SK-N-SH treated with all-trans-retinoic acid at 6 μM for 48 hours (cell line): ENCODE measurements around the gene PDLIM7.

Experiments used
- ATAC-seq: fragments of 200-7000 bp; cut with Tn5 transposase; 3 replicates; pipeline ENCODE4 v1.9.1; 2020; ENCODE audit warnings: mild to moderate bottlenecking, moderate library complexity
- ARNTL ChIP-seq: fragments of 450-650 bp; formaldehyde crosslinking; IDR thresholded peaks from 2 replicates; pipeline ENCODE4 v1.5.0; 2020; ENCODE audit warnings: low read depth, mild to moderate bottlenecking, moderate library complexity, borderline replicate concordance
- CREB5 ChIP-seq: fragments of 250-450 bp; sonication (Bioruptor Pico); IDR thresholded peaks from 2 replicates; pipeline ENCODE4 v1.5.1; 2020; ENCODE audit warnings: low read depth, mild to moderate bottlenecking, moderate library complexity
- CSDC2 ChIP-seq: fragments of 250-450 bp; sonication (Bioruptor Pico); IDR thresholded peaks from 2 replicates; pipeline ENCODE4 v1.5.0; 2020; ENCODE audit warnings: mild to moderate bottlenecking, moderate library complexity
- CSRNP3 ChIP-seq: fragments of 250-450 bp; sonication (Bioruptor Pico); IDR thresholded peaks from 2 replicates; pipeline ENCODE4 v1.5.1; 2021; ENCODE audit warnings: mild to moderate bottlenecking, moderate library complexity
- ESRRG ChIP-seq: fragments of 250-450 bp; sonication (Bioruptor Pico); IDR thresholded peaks from 2 replicates; pipeline ENCODE4 v1.6.1; 2021; ENCODE audit warnings: mild to moderate bottlenecking
- GLIS3 ChIP-seq: fragments of 250-450 bp; sonication (Bioruptor Pico); IDR thresholded peaks from 2 replicates; pipeline ENCODE4 v1.5.0; 2020; ENCODE audit warnings: mild to moderate bottlenecking, moderate library complexity
- PATZ1 ChIP-seq: fragments of 250-450 bp; sonication (Bioruptor Pico); IDR thresholded peaks from 2 replicates; pipeline ENCODE4 v1.8.0; 2020; ENCODE audit warnings: mild to moderate bottlenecking, moderate library complexity, borderline replicate concordance
- PPARA ChIP-seq: fragments of 250-450 bp; sonication (Bioruptor Pico); IDR thresholded peaks from 2 replicates; pipeline ENCODE4 v1.5.0; 2020; ENCODE audit warnings: mild to moderate bottlenecking, borderline replicate concordance
- RARB ChIP-seq: fragments of 250-450 bp; sonication (Bioruptor Pico); IDR thresholded peaks from 2 replicates; pipeline ENCODE4 v1.8.0; 2021; ENCODE audit warnings: mild to moderate bottlenecking, moderate library complexity
- SNAI2 ChIP-seq: fragments of 250-450 bp; sonication (Bioruptor Pico); IDR thresholded peaks from 2 replicates; pipeline ENCODE4 v1.5.0; 2020; ENCODE audit warnings: mild to moderate bottlenecking, moderate library complexity
- TCF4 ChIP-seq: fragments of 250-450 bp; sonication (Bioruptor Pico); IDR thresholded peaks from 2 replicates; pipeline ENCODE4 v1.8.0; 2021; ENCODE audit warnings: mild to moderate bottlenecking, moderate library complexity, borderline replicate concordance
- TOX ChIP-seq: fragments of 250-450 bp; sonication (Bioruptor Pico); IDR thresholded peaks from 2 replicates; pipeline ENCODE4 v1.8.0; 2021; ENCODE audit warnings: mild to moderate bottlenecking, moderate library complexity, borderline replicate concordance
- TSHZ2 ChIP-seq: fragments of 250-450 bp; sonication (Bioruptor Pico); IDR thresholded peaks from 2 replicates; pipeline ENCODE4 v1.5.0; 2020; ENCODE audit warnings: mild to moderate bottlenecking, moderate library complexity
- ZFP30 ChIP-seq: fragments of 450-650 bp; formaldehyde crosslinking; IDR thresholded peaks from 2 replicates; pipeline ENCODE4 v1.5.0; 2022; ENCODE audit warnings: mild to moderate bottlenecking, moderate library complexity
- ZNF565 ChIP-seq: fragments of 450-650 bp; formaldehyde crosslinking; conservative IDR thresholded peaks from 2 replicates; pipeline ENCODE4 v1.5.0; 2020; ENCODE audit warnings: low read depth, mild to moderate bottlenecking, moderate library complexity
- ZNF70 ChIP-seq: fragments of 450-650 bp; formaldehyde crosslinking; IDR thresholded peaks from 2 replicates; pipeline ENCODE4 v1.5.0; 2020; ENCODE audit warnings: mild to moderate bottlenecking, moderate library complexity

Gene PDLIM7

GRCh38 chr5:177496070-177496726, 1.2 kb downstream of the PDLIM7 start:
- TF ChIP-seq ZNF565 (CRISPR knock-in tag), result no peak
- no peak for TF ChIP-seq SNAI2 (CRISPR knock-in tag)
- no peak for TF ChIP-seq ESRRG
- no peak for TF ChIP-seq TOX (CRISPR knock-in tag)
- TF ChIP-seq CSDC2 (CRISPR knock-in tag), result no peak
- no peak for TF ChIP-seq PATZ1 (CRISPR knock-in tag)
- TF ChIP-seq ARNTL (CRISPR knock-in tag), result no peak
- TF ChIP-seq PPARA, result no peak
- TF ChIP-seq TCF4 (CRISPR knock-in tag), result no peak
- TF ChIP-seq CREB5 (CRISPR knock-in tag), result no peak
- TF ChIP-seq CSRNP3 (CRISPR knock-in tag), result no peak
- no peak for TF ChIP-seq ZNF70 (CRISPR knock-in tag)
- TF ChIP-seq RARB, result no peak
- no peak for TF ChIP-seq ZFP30
- ATAC-seq, result peak; percentile 48

GRCh38 chr5:177495243-177496060, 2.0 kb downstream of the PDLIM7 start:
- peak; percentile 31 for ATAC-seq
- TF ChIP-seq CSRNP3 (CRISPR knock-in tag) (no peak), ZFP30 (no peak), CSDC2 (CRISPR knock-in tag) (no peak), TSHZ2 (no peak), CREB5 (CRISPR knock-in tag) (no peak)

GRCh38 chr5:177494346-177495195, 2.8 kb downstream of the PDLIM7 start:
- ATAC-seq, result peak; percentile 19
- TF ChIP-seq GLIS3 (CRISPR knock-in tag) (0 out of 2 replicates have a peak, but pooled peaks have one; percentile 22), CREB5 (CRISPR knock-in tag) (peak; percentile 83), RARB (no peak), PATZ1 (CRISPR knock-in tag) (peak; percentile 45; the same call in 1 of the 2 replicates)
